Keratinocyte (primary cell): Measurements from ENCODE around the gene HAPLN1.
"Not testable (repeated sequence)": the region's sequence is repeated elsewhere in the genome, so short reads cannot be mapped to it uniquely, and the experiment has no call there.

Experiments used
- CTCF ChIP-seq, 3 experiments: IDR thresholded peaks in 1 of 3; conservative IDR thresholded peaks in 1 of 3; optimal IDR thresholded peaks in 1 of 3; 2 replicates in 2 of 3; 3 replicates in 1 of 3; pipeline versions ENCODE3 to v1.5.1; 2011; ENCODE audit warnings: low read length in 3 of 3, mild to moderate bottlenecking in 3 of 3, moderate library complexity in 2 of 3, control low read depth in 1 of 3, inconsistent platforms in 1 of 3; ENCODE audit not compliant: insufficient read depth in 2 of 3; ENCODE audit errors: extremely low read depth in 1 of 3
- EZH2 ChIP-seq: IDR thresholded peaks from one replicate; pipeline ENCODE4 v1.6.1; 2012; ENCODE audit warnings: inconsistent platforms, mild to moderate bottlenecking, low read length, moderate library complexity

- TF ChIP-seq CTCF (optimal IDR thresholded peaks at IDR 0.05 in 1 of 3, IDR thresholded peaks at IDR 0.05 in 1 of 3, conservative IDR thresholded peaks at IDR 0.05 in 1 of 3; ENCODE audit: extremely low read depth in 1 of 3, insufficient read depth in 2 of 3, low read length in 3 of 3); EZH2: not testable (repeated sequence)
Measured at GRCh38 chr5:83735058-83735457, 14.4 kb upstream of the HAPLN1 start.
